ENCODE data around the gene TSPAN16. TPM values are rescaled to one million over a fixed set of nuclear protein-coding genes. Genes with fewer than 3 reads are reported as not detected.
A peak's percentile ranks its signal among the peaks of the same experiment; 100 is the strongest.

TSPAN16 gene, protein sequence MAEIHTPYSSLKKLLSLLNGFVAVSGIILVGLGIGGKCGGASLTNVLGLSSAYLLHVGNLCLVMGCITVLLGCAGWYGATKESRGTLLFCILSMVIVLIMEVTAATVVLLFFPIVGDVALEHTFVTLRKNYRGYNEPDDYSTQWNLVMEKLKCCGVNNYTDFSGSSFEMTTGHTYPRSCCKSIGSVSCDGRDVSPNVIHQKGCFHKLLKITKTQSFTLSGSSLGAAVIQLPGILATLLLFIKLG
- not detected for total RNA-seq

DNA sequence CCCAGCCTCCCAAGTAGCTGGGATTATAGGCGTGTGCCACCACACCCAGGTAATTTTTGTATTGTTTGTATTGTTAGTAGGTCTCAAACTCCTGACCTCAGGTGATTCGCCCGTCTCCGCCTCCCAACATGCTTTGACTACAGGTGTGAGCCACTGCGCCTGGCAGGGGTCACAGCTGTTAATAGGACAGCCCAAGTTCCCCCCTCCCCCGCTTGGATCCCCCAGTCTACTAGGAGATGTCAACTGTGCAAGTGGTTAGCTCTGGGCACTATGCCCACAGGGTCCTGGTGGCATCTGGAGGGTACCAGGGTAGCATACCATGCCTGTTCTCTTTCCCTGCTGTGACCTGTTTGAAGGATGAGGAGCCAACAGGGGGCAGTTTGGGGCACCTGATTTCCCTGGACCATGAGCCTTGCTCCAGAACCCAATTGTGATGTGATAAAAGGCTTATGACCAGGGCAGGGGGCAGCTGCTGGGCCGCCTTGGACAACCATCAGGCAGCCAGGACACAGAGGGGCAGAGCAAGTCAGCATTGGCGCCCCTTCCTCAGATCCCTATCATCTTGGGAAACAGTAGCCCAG, at the start of gene TSPAN16:
Gene TSPAN16, plus strand, starts transcription at position 496 of the 581 bp plus-strand sequence. CDS start 138 bp downstream, outside the sequence.
- no peak for DNase-seq (ENCODE audit: low spot score)

DNA sequence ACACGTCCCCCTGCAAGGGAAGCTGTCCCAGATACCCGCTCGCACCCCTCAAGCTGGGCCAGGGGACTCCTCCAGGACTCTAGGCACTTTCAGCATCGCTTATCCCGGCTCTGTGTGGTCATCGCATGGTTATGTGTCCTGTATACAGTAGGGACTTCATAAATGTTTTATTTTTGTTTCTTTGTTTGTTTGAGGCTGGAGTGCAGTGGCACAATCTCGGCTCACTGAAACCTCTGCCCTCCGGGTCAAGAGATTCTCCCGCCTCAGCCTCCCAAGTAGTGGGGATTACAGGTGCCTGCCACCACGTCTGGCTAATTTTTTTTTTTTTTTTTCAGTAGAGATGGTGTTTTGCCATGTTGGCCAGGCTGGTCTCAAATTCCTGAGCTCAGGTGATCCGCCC, 49.0 kb upstream of the TSPAN16 start:
- no peak for DNase-seq (ENCODE audit: low spot score)

- DNase-seq (ENCODE audit: low spot score) = no peak
These were observed 48.6 kb upstream of the TSPAN16 start for GRCh38 chr19:11247391-11247790.

- no peak for DNase-seq (ENCODE audit: low spot score)
These were observed 48.0 kb upstream of the TSPAN16 start for GRCh38 chr19:11247934-11248333.

- no peak for DNase-seq (ENCODE audit: low spot score)
These were observed 47.1 kb upstream of the TSPAN16 start for GRCh38 chr19:11248852-11249251.

DNA sequence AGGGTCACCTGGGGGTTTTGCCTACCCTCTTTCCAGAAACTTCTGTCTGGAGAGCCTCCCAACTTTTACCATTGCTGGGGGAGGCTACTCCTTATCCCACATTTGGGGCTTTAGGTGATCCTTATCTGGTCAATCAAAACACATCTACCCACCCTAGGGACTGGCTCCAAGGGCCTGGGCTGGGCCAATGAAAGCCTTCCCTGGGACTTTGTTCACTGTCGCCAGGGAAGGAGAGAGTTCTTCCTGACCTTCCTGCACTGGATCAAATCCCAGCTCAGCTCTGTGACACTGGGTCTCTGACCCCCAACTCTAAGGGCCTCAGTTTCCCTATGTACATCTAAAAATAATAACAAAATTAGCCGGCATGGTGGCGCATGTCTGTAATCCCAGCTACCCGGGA, 44.7 kb upstream of the TSPAN16 start:
- no peak for DNase-seq (ENCODE audit: low spot score)

GRCh38 chr19:11251650-11252314, 44.2 kb upstream of the TSPAN16 start:
- DNase-seq (ENCODE audit: low spot score) = no peak

DNA sequence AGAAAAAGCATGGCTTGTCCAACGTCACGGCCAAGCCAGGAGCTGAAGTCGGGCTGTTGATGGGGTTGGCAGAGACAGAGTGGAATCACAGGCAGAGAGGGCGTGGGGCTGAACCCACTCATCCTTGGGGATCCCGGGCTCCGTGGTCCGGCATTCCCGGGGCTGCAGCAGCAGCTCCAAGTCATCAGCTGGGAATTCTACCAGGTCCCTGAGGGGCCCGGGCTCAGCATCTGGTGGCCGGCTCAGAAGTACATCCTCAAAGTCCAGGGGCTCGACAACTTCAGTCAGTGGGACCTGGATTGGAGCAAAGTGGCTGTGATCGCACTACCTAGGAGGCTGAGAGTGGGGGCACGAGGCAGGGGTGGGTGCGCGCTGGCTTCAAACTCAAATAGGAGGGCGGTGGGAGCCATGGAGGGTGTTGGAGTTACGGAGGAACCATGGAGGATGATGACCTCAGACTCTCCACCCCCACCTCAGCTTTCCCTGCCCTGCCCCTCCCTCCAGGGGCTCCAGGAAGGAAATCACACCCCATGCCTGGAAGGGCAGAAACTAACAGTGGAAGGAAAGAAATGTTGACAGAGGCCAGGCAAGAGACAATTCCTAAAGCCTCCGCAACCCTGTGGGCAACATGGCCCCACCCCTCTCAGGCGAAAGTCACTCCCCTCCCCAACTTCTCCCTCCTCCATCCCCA, 43.1 kb upstream of the TSPAN16 start:
- DNase-seq (ENCODE audit: low spot score) = no peak

GRCh38 chr19:11254666-11255065, 41.3 kb upstream of the TSPAN16 start:
- no peak for DNase-seq (ENCODE audit: low spot score)

DNA sequence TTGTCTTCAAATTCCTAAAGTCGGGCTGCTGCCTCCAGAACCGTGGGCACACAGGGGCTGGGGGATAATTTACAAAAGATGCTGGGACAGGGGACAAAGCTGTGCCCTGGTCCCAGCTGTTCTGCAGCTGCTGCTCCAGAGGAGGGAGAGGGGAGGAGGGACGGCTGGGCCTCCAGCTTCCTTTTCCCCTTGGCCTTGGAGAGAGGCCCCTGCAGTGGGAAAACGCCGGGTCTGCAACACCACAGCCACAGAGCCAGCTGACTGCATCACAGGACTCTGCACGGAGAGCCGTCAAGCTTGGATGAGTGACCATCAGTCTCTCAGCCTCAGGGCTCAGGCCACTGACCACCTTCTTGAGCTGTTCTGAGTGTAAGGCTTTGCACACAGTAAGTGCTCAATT, 39.8 kb upstream of the TSPAN16 start:
- DNase-seq (ENCODE audit: low spot score) = no peak

DNA sequence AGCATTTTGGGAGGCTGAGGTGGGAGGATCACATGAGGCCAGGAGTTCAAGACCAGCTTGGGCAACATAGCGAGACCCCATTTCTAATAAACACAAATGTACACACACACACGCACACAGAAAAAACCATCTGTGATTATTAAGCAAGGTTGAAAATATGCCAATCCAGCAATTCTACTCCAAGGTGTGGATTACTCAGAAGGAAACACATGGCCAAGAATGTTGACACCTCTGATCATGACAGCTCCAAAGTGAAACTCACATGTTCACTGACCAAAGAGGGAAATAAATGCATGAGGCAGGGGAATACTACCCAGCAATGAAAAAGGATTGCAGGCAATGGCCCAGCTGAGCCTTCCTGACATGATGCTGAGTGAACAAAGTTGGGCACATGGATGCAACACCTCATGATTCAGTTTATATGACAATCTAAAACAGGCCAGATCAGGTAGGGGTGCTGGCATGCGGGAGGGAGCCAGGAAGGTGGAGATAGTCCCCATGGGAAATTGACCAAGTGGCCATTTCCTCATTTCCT, 38.0 kb upstream of the TSPAN16 start:
- no peak for DNase-seq (ENCODE audit: low spot score)

DNA sequence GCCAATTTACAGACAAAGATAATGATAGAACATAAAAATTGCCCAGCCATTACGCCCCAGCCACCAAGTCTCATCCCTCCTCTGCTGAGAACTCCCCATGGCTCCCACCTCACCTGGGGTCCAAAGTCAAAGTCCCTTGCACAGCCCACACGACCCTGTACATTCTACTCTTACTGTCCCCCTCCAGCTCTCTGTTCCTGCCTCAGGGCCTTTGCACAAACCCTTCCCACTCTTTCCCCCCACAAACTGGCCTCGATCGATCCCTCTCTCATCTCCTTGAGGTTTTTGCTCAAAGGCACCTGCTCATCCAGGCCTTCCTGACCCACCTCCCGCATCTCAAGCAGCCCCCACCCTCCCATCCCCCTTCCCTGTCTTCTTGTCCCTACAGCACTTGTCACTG, 35.0 kb upstream of the TSPAN16 start:
- no peak for DNase-seq (ENCODE audit: low spot score)

GRCh38 chr19:11261431-11261970, 34.5 kb upstream of the TSPAN16 start:
- no peak for DNase-seq (ENCODE audit: low spot score)

DNA sequence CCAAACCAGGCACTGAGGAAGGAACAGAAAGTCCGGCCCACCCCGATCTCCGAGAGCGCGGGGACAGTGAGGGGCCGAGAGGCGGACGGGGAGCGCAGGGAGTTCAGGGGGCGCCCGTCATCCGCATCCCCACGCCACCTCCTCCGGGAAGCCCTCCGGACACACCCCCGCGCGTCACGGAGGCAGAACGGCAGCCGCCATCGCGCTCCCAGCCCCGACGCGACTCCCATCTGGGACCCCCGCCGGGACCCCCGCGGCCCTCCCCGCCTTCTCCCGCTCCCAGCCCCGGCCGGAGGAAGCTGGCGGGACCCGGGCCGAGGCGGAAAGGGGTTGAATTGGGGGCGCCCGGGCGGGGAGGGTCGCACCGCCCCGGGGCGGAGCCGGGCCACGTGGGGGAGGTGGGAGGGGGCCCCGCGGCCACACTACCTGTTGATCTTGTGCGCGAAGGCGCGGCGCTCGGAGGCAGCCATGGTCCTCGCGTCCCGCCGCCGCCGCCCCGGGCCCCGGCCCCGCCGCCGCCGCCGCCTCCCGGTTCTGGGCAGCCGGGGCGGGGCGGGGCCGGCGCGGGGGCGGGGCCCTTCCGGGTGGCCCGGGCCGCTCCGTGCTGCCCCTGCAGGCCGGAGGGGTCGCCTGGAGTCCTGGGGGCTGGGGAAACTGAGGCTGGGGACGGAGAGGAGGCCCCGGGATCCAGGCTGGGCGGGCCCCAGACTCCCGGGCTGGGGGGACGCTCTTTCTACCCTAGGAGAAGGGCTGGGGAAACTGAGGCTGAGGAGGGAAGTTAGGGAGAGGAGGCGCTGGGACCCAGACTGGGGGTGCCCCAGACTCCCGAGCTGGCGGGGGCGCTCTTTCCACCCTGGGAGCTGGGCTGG, 33.8 kb upstream of the TSPAN16 start, which contains the start of gene DOCK6:
Gene DOCK6, minus strand, starts transcription at position 554 of the 869 bp plus-strand sequence. Its CDS starts 84 bp downstream, at position 470.
- DNase-seq (ENCODE audit: low spot score) = no peak

DNA sequence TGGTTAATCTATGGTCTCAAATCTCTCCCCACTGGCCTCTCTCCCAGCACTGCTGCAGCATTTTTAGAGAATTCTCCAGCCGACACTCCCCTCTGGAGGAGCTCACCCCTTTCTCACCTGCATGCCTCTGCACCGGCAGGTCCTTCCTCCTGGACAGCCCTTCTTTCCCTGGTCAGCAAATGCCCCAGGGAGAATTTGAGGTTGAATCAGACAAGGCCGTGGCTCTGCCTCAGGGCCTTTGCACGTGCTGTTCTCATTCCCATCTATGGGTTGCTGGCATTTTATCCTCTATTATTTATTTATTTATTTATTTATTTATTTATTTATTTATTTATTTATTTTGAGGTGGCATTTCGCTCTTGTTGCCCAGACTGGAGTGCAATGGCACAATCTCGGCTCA, 32.2 kb upstream of the TSPAN16 start:
- no peak for DNase-seq (ENCODE audit: low spot score)

DNA sequence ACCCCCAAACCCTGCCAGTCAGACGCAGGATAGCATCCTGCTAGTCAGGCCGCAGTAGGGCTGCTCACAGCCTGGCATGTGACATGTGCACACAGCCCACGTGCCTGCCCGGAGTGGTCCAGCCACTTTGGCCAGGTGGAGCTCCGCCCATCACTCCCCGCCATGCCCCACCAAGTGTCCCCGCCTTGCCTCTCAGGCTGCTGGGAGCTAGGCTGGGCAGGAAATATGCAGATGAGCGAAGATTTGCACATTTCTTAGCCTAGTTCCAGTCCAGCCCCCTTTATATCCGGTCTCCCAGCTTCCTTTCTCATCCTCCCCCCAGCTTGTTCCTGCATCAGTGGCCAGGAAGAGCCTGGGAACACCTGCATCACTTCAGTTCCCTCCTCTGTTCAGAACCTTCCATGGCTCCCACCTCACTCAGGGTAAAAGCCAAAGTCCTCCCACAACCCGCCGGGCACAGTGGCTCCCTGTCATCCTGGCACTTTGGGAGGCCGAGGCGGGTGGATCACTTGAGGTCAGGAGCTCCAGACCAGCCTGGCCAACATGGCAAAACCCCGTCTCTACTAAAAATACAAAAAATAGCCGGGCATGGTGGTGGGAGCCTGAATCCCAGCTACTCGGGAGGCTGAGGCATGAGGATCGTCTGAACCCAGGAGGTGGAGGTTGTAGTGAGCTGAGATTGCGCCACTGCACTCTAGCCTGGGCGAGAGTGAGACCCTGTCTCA, 31.3 kb upstream of the TSPAN16 start:
- peak; percentile 89 for DNase-seq (ENCODE audit: low spot score)

DNA sequence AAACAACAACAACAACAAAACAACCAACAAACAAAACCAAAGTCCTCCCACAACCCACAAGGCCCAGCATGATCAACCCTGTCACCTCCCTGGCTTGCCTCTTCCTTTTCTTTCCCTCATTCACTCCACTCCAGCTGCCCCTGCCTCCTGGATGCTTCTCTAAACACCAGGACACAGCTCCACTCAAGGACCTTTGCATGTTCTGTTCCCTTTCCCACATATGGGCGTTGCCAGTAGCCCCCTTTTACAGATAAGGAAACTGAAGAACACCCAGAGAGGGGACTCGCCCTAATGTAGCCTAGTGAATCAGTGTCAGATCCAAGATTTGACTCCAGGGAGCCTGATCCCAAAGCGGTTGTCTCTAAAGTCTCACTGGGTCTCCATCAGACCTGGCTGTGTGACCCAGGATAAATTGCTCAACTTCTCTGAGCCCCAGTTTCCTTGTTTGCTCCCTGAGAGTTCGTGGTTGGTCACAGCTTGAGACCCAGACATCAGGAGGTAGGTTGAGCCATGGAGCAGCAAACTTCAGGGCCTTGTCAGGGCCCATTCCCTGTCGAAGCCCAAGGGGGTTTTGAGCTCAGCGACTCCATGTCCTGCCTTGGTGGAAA, 30.7 kb upstream of the TSPAN16 start:
- no peak for DNase-seq (ENCODE audit: low spot score)

- DNase-seq (ENCODE audit: low spot score) = peak; percentile 91
These were observed 30.1 kb upstream of the TSPAN16 start for GRCh38 chr19:11265785-11266236.

DNA sequence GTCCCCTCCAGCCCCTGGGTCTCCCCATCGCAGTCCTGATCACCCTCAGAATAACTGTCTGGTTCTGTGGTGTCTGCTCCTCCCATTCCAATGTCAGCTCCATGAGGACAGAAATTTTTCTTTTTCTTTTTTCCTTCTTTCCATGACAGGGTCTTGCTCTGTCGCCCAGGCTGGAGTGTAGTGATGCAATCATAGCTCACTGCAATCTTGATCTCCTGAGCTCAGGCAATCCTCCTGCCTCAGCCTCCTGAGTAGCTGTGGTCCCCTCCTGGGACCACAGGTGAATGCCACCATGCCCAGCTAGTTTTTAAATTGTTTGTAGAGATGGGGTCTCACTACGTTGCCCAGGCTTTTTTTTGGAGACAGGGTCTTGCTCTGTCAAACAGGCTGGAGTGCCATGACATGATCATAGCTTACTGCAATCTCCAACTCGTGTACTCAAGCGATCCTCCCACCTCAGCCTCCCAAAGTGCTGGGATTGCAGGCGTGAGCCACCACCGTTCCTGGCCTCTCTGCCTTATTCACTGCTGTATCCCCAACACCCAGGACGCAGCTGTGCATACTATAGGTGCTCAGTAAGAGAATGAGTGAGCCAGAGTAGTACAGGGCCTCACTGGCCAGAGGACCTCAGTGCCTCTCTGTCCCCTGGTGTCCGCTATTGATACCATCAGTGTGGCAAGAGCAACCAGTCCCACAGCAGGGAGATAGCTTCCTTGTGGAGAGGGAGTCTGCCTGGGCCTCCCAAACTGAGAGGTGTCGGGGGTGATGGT, 28.5 kb upstream of the TSPAN16 start:
- DNase-seq (ENCODE audit: low spot score) = no peak

Measured in mucosa of gallbladder (tissue), 1 donor.